SH-SY5Y (cell line): Measurements from ENCODE around the gene ALCAM.

Experiments
- GATA2 ChIP-seq: IDR thresholded peaks from 2 replicates; pipeline ENCODE4 v1.6.1; 2011; ENCODE audit warnings: mild to moderate bottlenecking, low read depth, low read length
- GATA3 ChIP-seq: IDR thresholded peaks from 2 replicates; pipeline ENCODE4 v1.6.1; 2011; ENCODE audit warnings: low read depth, mild to moderate bottlenecking, low read length, moderate library complexity

DNA sequence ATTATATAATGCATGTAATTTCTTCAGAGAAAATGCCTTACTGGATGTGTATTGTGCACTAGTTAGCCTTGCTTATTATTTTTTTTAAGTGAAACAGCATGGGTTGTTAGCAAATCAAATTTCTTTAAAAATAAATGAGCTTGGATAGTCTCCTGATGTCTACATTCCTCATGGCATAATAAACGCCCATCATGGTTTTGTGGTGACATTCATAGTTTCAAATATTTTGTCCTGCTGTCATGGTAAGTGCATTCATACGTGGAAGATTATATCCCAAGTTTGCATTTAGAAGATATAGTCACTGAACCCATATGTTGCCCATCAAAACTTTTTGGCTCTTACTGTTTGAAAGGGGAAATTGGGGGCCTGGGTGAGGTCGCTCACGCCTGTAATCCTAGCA lies 130.7 kb downstream of the ALCAM start:
- TF ChIP-seq GATA2, result no peak
- no peak for TF ChIP-seq GATA3
